22Rv1 (cell line): ENCODE measurements around the gene KRT40.
"Not testable (repeated sequence)": the region's sequence is repeated elsewhere in the genome, so short reads cannot be mapped to it uniquely, and the experiment has no call there.

Experiments
- H3K27ac ChIP-seq: fragments of 450-650 bp; 2 replicates; pipeline ENCODE4 v1.5.1; 2017
- CTCF ChIP-seq: fragments of 450-650 bp; IDR thresholded peaks from 2 replicates; pipeline ENCODE4 v1.5.1; 2017; ENCODE audit warnings: mild to moderate bottlenecking
- ZFX ChIP-seq: fragments of 450-650 bp; IDR thresholded peaks from 2 replicates; pipeline ENCODE4 v1.6.1; 2017; ENCODE audit warnings: antibody characterized with exemption, borderline replicate concordance

The KRT40 gene

GRCh38 chr17:41009301-41009760 is 25.2 kb upstream of the KRT40 start:
- no peak for TF ChIP-seq CTCF
- no peak for TF ChIP-seq ZFX
- peak overlapping the region; percentile 55 for H3K27ac ChIP-seq

DNA sequence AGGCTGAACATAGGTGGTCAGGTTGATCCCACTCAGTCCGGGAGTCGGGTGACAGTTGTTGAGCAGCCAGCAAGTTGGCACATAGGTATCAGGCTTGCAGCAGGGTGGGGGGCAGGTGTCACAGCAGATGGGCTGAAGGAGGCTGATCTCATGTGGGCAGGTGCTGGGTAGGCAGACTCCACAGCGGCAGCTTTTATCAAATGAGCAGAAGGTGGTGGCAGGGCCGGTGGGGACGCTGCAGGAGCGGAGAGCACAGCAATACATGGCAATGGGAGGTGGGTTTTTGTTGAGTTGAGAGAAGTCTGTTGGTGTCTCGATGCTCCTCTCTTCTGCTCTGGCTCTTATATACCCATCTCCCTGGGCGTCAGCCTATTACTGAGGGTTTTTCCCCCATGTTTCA is 24.7 kb upstream of the KRT40 start, which contains the start of gene KRTAP3-1:
TSS of gene KRTAP3-1 (minus strand) at position 318 of the 400 bp plus-strand sequence. CDS start at position 264, 54 bp downstream.
- TF ChIP-seq ZFX (no peak), CTCF (no peak)
- H3K27ac ChIP-seq: peak within 1 kb of the TSS; percentile 55

DNA sequence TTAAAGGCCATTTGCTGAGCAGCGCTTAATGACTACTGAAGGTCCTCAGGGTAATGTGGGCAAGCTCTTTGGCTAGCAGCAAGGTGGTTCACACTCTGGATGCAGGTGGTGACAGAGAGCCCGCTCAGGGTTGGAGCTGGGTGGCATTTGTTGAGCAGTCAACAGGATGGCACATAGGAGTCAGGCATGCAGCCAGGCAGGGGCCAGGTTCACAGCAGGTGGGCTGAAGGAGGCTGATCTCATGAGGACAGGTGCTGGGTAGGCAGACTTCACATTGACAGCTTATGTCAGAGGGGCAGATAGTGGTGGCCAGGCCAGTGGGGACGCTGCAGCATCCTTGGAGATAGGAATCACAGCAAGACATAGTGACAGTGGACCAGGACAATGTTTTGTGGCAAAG is 20.3 kb upstream of the KRT40 start:
- TF ChIP-seq ZFX (no peak), CTCF (no peak)
- H3K27ac ChIP-seq: no peak overlapping the region

DNA sequence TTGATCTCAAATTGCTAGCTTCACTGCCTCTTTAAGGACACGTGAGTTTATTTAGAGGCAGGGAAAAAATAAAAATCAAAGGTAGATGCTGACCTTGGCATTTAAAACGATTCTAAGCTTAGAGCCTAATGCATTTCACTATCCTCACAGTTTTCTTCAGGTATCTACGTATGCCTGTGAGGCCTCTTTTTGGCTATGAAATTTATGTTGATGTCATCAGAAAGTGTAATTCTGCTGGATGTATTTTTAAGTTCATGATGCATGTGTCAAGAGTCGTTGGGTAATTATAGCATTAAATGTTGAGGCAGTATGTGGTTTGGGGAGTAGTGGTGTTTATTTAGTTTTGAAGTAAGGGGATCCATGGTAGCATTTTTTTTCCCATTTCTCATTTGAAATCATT is 19.8 kb upstream of the KRT40 start:
- no peak overlapping the region for H3K27ac ChIP-seq
- TF ChIP-seq ZFX (no peak), CTCF (no peak)

- no peak for TF ChIP-seq CTCF
- no peak for TF ChIP-seq ZFX
- no peak overlapping the region for H3K27ac ChIP-seq
These were observed 18.7 kb upstream of the KRT40 start for GRCh38 chr17:41002814-41003213.

- TF ChIP-seq CTCF (no peak), ZFX (no peak)
- H3K27ac ChIP-seq: no peak overlapping the region
These were observed 17.7 kb upstream of the KRT40 start for GRCh38 chr17:41001795-41002194.

DNA sequence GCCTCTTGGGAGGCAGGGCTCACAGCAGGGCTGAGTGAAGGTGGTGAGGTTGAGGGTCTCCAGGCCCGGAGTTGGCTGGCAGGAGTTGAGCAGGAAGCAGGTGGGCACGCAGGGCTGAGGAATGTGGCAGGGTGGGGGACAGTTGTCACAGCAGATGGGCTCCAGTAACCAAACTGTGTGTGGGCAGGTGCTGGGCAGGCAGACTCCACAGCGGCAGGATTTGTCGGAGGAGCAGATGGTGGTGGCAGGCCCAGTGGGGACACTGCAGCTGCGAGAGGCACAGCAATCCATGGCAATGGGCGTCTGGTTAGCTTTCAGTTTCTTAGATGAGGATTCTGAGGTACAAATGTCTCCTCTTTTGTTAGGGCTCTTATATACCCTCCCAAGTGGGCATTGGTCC is 15.4 kb upstream of the KRT40 start, which contains the start of gene KRTAP3-2:
TSS of gene KRTAP3-2 (minus strand) at position 344 of the 400 bp plus-strand sequence. CDS start at position 291, 53 bp downstream.
- not testable (repeated sequence) for H3K27ac ChIP-seq

- TF ChIP-seq ZFX (no peak), CTCF (no peak)
- H3K27ac ChIP-seq: no peak overlapping the region
These were observed 13.2 kb upstream of the KRT40 start for GRCh38 chr17:40997361-40997760.
